ENCODE results near the gene CEACAM20.
A peak's percentile ranks its signal among the peaks of the same experiment; 100 is the strongest.
"Not testable (repeated sequence)": the region's sequence is repeated elsewhere in the genome, so short reads cannot be mapped to it uniquely, and the experiment has no call there.

The CEACAM20 gene

GRCh38 chr19:44476559-44477408, 52.7 kb downstream of the CEACAM20 start:
- peak; percentile 23 for DNase-seq (ENCODE audit: low read depth)

GRCh38 chr19:44468730-44469129, 60.7 kb downstream of the CEACAM20 start:
- DNase-seq (ENCODE audit: low read depth), result not testable (repeated sequence)

GRCh38 chr19:44462600-44463286, 66.7 kb downstream of the CEACAM20 start:
- not testable (repeated sequence) for DNase-seq (ENCODE audit: low read depth)

Measured in EH (cell line).